HG03159 (cell line): ENCODE data around the gene SFXN5.

Experiments
- ATAC-seq: cut with Tn5 transposase; IDR thresholded peaks from one replicate; pipeline ENCODE4 v1.9.1; 2021; ENCODE audit warnings: mild to moderate bottlenecking, moderate library complexity; ENCODE audit not compliant: unreplicated experiment

Gene SFXN5

GRCh38 chr2:72995430-72996116 is 75.9 kb downstream of the SFXN5 start:
- ATAC-seq: no peak

- ATAC-seq: no peak
Observed at GRCh38 chr2:72994991-72995380, 76.5 kb downstream of the SFXN5 start.

GRCh38 chr2:72994282-72994990 is 77.1 kb downstream of the SFXN5 start:
- ATAC-seq: no peak

GRCh38 chr2:72993933-72994280 is 77.6 kb downstream of the SFXN5 start:
- ATAC-seq: no peak

- no peak for ATAC-seq
Observed at GRCh38 chr2:72993147-72993932, 78.2 kb downstream of the SFXN5 start.

GRCh38 chr2:72992734-72993102 is 78.8 kb downstream of the SFXN5 start:
- ATAC-seq: no peak

GRCh38 chr2:72991980-72992733 is 79.4 kb downstream of the SFXN5 start:
- ATAC-seq: no peak

- ATAC-seq: no peak
Observed at GRCh38 chr2:72991439-72991725, 80.1 kb downstream of the SFXN5 start.

- no peak for ATAC-seq
Observed at GRCh38 chr2:72990695-72991438, 80.6 kb downstream of the SFXN5 start.

- ATAC-seq: no peak
Observed at GRCh38 chr2:72989770-72990556, 81.5 kb downstream of the SFXN5 start.

GRCh38 chr2:72988726-72989273 is 82.7 kb downstream of the SFXN5 start:
- no peak for ATAC-seq

GRCh38 chr2:72988041-72988440 is 83.5 kb downstream of the SFXN5 start:
- ATAC-seq: no peak

GRCh38 chr2:72985891-72986683 is 85.4 kb downstream of the SFXN5 start:
- no peak for ATAC-seq

GRCh38 chr2:72985136-72985535 is 86.4 kb downstream of the SFXN5 start:
- no peak for ATAC-seq

GRCh38 chr2:72984172-72984671 is 87.3 kb downstream of the SFXN5 start:
- no peak for ATAC-seq

- ATAC-seq: no peak
Observed at GRCh38 chr2:72983500-72984161, 87.9 kb downstream of the SFXN5 start.

- no peak for ATAC-seq
Observed at GRCh38 chr2:72982781-72983499, 88.6 kb downstream of the SFXN5 start.

- ATAC-seq: no peak
Observed at GRCh38 chr2:72982219-72982618, 89.3 kb downstream of the SFXN5 start.
